AG09309 (cell line): ENCODE data around the gene QRICH2.
"Not testable (repeated sequence)": the region's sequence is repeated elsewhere in the genome, so short reads cannot be mapped to it uniquely, and the experiment has no call there.

Experiments used
- DNase-seq: peaks from one replicate; pipeline ENCODE4 v3.0.0-alpha.2; 2010; ENCODE audit warnings: low read depth
- H3K4me3 ChIP-seq: 2 replicates; pipeline ENCODE4 v1.5.1; 2011; ENCODE audit warnings: mild to moderate bottlenecking, low read depth, low read length, moderate library complexity; ENCODE audit not compliant: control insufficient read depth
- CTCF ChIP-seq: IDR thresholded peaks from 2 replicates; pipeline ENCODE4 v1.5.1; 2011; ENCODE audit warnings: mild to moderate bottlenecking, low read depth, low read length, inconsistent platforms; ENCODE audit not compliant: insufficient read depth, control insufficient read depth; ENCODE audit errors: missing control alignments

QRICH2 gene

GRCh38 chr17:76353004-76353598 lies 45.0 kb upstream of the QRICH2 start:
- DNase-seq = no peak
- H3K4me3 ChIP-seq = peak overlapping the region; percentile 70
- no peak for TF ChIP-seq CTCF

- H3K4me3 ChIP-seq = no peak overlapping the region
- no peak for DNase-seq
- no peak for TF ChIP-seq CTCF
Observed at GRCh38 chr17:76351526-76352071, 43.5 kb upstream of the QRICH2 start.

- no peak overlapping the region for H3K4me3 ChIP-seq
- TF ChIP-seq CTCF = no peak
- no peak for DNase-seq
Observed at GRCh38 chr17:76350463-76350862, 42.4 kb upstream of the QRICH2 start.

- not testable (repeated sequence) for DNase-seq, H3K4me3 ChIP-seq
Observed at GRCh38 chr17:76346936-76347335, 38.9 kb upstream of the QRICH2 start.

GRCh38 chr17:76345377-76345974 lies 37.4 kb upstream of the QRICH2 start:
- TF ChIP-seq CTCF = no peak
- no peak overlapping the region for H3K4me3 ChIP-seq
- DNase-seq = no peak

GRCh38 chr17:76343106-76343505 lies 35.0 kb upstream of the QRICH2 start:
- TF ChIP-seq CTCF = no peak
- DNase-seq = no peak
- H3K4me3 ChIP-seq = no peak overlapping the region

- no peak for DNase-seq
- TF ChIP-seq CTCF = no peak
- no peak overlapping the region for H3K4me3 ChIP-seq
Observed at GRCh38 chr17:76341301-76341700, 33.2 kb upstream of the QRICH2 start.
